Uterus (tissue), 2 donors: ENCODE measurements around the gene CHCHD10.

Experiments
- CTCF ChIP-seq, 4 experiments: fragments of 200-600 bp in 2 of 4; fragments of 450-650 bp in 2 of 4; sonication (generic) in 2 of 4; IDR thresholded peaks; one replicate each; pipeline ENCODE4 v1.5.1; 2016 to 2019; ENCODE audit warnings: antibody characterized with exemption in 4 of 4, mild to moderate bottlenecking in 2 of 4, moderate library complexity in 1 of 4
- POLR2A ChIP-seq, 2 donors: fragments of 450-650 bp; IDR thresholded peaks; one replicate each; pipeline ENCODE4 v1.6.1; 2016; ENCODE audit warnings: antibody characterized with exemption in 2 of 2, mild to moderate bottlenecking in 1 of 2, moderate library complexity in 1 of 2

DNA sequence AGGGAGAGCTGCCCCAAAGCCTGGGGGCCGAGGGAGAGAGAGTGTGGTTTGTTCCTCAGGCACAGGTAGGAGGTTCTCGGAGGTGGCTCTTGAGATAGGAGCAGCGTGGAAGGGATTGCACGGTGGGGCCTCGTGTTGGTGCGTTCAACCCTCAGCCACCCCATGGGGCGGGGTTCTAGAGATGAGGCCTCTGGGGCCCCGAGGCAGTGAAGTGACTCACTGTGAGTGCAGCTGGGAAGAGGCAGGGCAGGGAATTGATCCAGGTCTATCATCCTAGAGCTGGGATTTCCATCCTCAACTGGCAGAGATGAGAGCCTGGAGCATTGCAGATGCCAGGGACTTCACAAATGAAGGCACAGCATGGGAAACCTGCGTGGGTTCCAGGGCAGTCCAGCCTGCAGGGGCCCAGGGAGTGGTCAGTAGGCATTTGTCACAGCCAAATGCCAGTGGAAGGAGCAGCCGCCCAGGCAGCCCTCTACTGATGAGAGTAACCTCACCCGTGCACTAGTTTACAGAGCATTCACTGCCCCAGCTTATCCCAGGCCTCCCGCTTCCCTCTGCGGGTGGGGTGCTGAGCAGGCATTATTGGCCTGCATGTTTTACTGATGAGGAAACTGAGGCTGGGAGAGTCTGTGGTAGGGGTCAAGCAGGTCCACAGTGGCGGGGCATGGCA, 13.9 kb upstream of the CHCHD10 start:
- TF ChIP-seq CTCF (IDR thresholded peaks at IDR 0.05) (no peak), POLR2A (IDR thresholded peaks at IDR 0.05) (no peak)
